Measurements from ENCODE around the gene SLC15A4. TPM values are rescaled to one million over a fixed set of nuclear protein-coding genes. Genes with fewer than 3 reads are reported as not detected.

SLC15A4 gene
- total RNA-seq, 1 experiment from 2014 or later: 19.6 TPM

- Mint-ChIP-seq H3K36me3 (ENCODE audit: insufficient read depth, unreplicated experiment) (peaks cover 24% of the 10 kb centered on the region), H3K9me3 (ENCODE audit: unreplicated experiment) (no peaks in the 10 kb centered on the region), H3K27ac (ENCODE audit: unreplicated experiment) (no peak overlapping the region), H3K27me3 (ENCODE audit: insufficient read depth, unreplicated experiment) (no peaks in the 10 kb centered on the region), H3K4me3 (ENCODE audit: unreplicated experiment) (no peak overlapping the region), H3K4me1 (ENCODE audit: low read depth, unreplicated experiment) (peaks cover 19% of the 10 kb centered on the region)
- H3K4me3 ChIP-seq (ENCODE audit: low read depth, low read length): no peak overlapping the region
- no peaks in the 10 kb centered on the region for H3K9me3 ChIP-seq
- no peak for DNase-seq
- H3K27me3 ChIP-seq (replicated peaks; ENCODE audit: control insufficient read depth, insufficient read depth, low read length): no peaks in the 10 kb centered on the region
- intact Hi-C loops (cut with micrococcal nuclease; ENCODE audit: unreplicated experiment): loop anchor here (5.0 kb wide), 1 partner anchor 88 kb away; no protein-coding TSS in a partner anchor
- CTCF ChIA-PET: no interaction called here
- H3K4me1 ChIP-seq: no peaks in the 10 kb centered on the region; the same call in 1 of the 2 replicates
- no TSS peak for BruUV-seq (replicated peaks)
- no peak for TF ChIP-seq CTCF (IDR thresholded peaks at IDR 0.05; ENCODE audit: insufficient read depth in 1 of 2, low read depth in 1 of 2, low read length in 1 of 2, severe bottlenecking in 1 of 2, unreplicated experiment in 1 of 2)
- POLR2A ChIA-PET: no interaction called here
- H3K36me3 ChIP-seq (ENCODE audit: control insufficient read depth, insufficient read depth, low read length): no peaks in the 10 kb centered on the region
Measured at GRCh38 chr12:128819293-128820144, 4.2 kb downstream of the SLC15A4 start.

- no peak overlapping the region for H3K27ac Mint-ChIP-seq (ENCODE audit: unreplicated experiment)
- H3K9me3 Mint-ChIP-seq (ENCODE audit: unreplicated experiment): no peaks in the 10 kb centered on the region
- no peaks in the 10 kb centered on the region for H3K36me3 ChIP-seq (ENCODE audit: control insufficient read depth, insufficient read depth, low read length)
- no peaks in the 10 kb centered on the region for H3K27me3 Mint-ChIP-seq (ENCODE audit: insufficient read depth, unreplicated experiment)
- no peak overlapping the region for H3K4me3 ChIP-seq (ENCODE audit: low read depth, low read length)
- H3K4me3 Mint-ChIP-seq (ENCODE audit: unreplicated experiment): no peak overlapping the region
- ChIA-PET CTCF (no interaction called here), POLR2A (no interaction called here)
- peaks cover 26% of the 10 kb centered on the region for H3K36me3 Mint-ChIP-seq (ENCODE audit: insufficient read depth, unreplicated experiment)
- TF ChIP-seq CTCF (IDR thresholded peaks at IDR 0.05; ENCODE audit: insufficient read depth in 1 of 2, low read depth in 1 of 2, low read length in 1 of 2, severe bottlenecking in 1 of 2, unreplicated experiment in 1 of 2): no peak
- no TSS peak for BruUV-seq (replicated peaks)
- no peaks in the 10 kb centered on the region; the same call in 1 of the 2 replicates for H3K4me1 ChIP-seq
- H3K9me3 ChIP-seq: no peaks in the 10 kb centered on the region
- no peak for DNase-seq
- H3K4me1 Mint-ChIP-seq (ENCODE audit: low read depth, unreplicated experiment): peaks cover 19% of the 10 kb centered on the region
- intact Hi-C loops (cut with micrococcal nuclease; ENCODE audit: unreplicated experiment): no loop called here
- H3K27me3 ChIP-seq (replicated peaks; ENCODE audit: control insufficient read depth, insufficient read depth, low read length): no peaks in the 10 kb centered on the region
Measured at GRCh38 chr12:128818065-128819022, 5.4 kb downstream of the SLC15A4 start.

Measured in Caco-2 (cell line).